HG03520 (cell line): ENCODE data around the gene RFX7.
"Not testable (repeated sequence)": the region's sequence is repeated elsewhere in the genome, so short reads cannot be mapped to it uniquely, and the experiment has no call there.

Source experiments
- ATAC-seq: cut with Tn5 transposase; IDR thresholded peaks from one replicate; pipeline ENCODE4 v1.9.1; 2021; ENCODE audit warnings: mild to moderate bottlenecking, moderate library complexity; ENCODE audit not compliant: unreplicated experiment

RFX7 gene

DNA sequence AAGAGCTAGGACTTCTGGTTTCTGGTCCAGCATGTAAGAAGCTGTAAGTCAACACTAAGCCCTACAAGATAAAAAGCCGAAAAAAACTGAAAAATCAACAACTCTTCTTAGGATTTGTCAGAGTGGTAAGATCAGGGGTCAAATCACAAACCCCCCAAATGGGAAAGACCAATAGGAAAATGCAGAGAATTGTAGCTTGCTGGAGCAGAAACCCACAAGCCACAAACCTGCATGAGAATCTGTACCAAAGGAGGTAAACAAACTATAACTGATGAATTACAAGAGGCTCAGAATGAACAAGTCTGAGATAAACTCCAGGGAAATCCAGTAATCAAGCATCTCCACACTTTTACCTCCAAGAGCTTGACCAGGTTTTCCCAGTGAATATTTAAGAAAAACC lies 36.0 kb downstream of the RFX7 start:
- no peak for ATAC-seq

DNA sequence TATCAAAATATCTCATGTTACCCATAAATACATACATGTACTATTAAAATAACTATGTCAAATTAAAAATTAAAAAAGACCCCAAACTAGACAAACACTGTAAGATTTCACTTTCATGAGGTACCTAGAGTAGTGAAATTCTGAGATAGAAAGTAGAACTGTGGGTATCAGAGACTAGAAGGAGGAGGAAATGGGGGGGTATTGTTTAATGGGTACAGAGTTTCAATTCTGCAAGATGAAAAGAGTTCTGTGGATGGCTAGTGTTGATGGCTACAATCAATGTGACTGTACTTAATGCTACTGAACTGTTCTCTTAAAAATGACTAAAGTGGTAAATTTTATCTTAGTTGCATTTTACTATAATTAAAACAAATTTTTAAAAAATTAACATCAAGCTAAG lies 36.6 kb downstream of the RFX7 start:
- peak; percentile 54 for ATAC-seq

DNA sequence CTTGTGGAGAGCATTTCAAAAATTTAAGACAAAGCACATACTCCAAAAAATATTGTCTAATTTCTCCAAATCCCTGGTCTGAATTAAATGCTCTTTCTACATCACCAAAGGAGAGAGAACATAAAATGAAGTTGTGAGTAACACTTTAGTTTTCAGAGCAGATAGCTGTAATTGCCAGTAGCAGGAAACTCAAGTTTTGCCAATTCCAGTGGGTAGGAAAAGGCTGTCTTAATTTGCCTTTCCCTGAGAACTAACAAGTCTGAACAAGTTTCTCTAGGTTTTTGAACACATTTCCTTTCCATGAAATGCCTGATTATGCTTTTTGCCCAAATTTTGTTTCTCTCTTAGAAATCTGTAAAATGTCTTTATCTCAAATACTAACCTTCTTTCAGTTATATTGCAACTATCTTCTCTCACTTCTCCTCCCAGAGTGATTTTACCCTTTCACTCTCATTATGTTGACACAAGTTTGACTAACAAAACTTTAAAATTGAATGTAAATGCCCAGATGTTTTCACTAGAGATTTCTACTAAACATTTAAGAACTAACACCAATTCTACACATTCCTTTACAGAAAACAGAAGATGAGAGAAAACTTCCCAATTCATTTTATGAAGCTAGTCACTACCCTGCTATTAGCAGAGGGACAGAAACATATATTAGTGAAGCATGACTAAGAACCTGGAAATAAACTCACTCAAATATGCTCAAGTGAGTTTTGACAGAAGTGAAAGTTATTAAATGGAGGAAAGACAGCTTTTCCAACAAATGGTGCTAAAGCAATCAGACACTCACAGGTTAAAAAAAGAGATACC lies 38.4 kb downstream of the RFX7 start:
- ATAC-seq: no peak

DNA sequence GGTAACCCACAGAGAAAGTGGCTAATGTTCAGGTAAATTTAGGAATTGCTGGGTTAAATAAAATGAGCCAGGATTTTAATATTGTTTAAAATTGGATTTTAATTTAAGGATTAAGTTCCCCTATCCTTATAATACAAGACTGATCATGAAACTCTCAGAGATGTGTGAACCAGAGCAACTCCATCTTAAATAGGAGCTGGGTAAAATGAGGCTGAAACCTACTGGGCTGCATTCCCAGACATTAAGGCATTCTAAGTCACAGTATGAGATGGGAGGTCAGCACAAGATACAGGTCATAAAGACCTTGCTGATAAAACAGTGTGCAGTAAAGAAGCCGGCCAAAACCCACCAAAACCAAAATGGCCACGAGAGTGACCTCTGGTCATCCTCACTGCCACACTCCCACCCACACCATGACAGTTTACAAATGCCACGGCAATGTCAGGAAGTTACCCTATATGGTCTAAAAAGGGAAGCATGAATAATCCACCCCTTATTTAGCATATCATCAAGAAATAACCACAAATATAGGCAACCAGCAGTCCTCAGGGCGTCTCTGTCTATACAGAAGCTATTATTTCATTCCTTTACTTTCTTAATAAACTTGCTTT lies 40.3 kb downstream of the RFX7 start:
- not testable (repeated sequence) for ATAC-seq

DNA sequence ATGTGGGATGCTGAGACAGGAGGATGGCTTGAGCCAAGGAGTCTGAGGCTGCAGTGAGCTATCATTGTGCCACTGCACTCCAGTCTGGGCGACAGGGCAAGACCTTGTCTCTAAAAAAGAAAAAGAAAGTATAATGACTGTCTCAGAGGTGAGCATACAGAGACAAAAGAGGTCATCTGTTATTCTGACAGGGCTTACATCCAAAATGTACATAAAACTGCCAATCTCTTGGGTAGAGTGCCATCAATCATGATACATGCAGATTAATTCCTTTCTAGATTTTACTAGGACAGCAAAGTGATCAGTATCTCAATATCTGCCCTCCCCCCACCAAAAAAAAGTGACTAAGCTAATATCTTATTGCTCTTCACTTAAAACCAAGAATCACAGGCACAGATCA lies 41.0 kb downstream of the RFX7 start:
- no peak for ATAC-seq

DNA sequence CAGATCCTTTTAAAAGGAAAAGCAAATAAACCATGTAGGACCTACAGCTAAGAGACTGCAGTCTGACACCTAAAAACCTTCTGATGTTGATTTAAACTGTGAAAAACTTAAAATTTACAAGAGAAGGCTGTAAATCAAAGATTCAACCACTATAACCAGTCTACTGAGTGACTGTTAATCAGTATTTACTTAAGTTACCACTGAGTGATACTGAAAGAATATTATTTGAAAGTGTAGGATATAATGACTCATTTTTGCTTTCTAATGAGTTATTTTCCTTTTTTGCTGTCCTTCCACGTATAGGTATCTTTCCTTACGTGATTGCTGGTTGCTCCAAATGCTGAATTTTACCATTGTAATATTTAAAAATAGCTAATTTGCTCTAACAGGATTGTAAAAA lies 44.6 kb downstream of the RFX7 start:
- peak; percentile 60 for ATAC-seq

DNA sequence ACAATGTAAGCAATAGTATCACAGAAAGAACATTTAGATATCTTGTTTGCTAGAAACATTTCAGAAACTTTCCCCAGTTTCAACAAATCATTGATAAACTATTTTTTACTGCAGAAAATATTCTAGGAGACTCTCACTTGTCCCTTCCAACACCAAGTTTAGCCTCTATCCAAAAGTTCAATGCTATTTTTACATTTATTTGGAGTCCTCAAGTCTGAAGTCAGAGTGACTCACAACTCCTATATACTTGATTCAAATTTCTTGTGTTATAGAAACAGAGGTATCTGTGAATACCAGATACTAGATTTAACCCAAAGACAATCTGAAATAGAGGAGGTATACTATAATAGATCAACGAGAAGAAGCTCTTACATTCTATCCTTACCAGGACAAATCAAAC lies 49.6 kb downstream of the RFX7 start:
- ATAC-seq: no peak

DNA sequence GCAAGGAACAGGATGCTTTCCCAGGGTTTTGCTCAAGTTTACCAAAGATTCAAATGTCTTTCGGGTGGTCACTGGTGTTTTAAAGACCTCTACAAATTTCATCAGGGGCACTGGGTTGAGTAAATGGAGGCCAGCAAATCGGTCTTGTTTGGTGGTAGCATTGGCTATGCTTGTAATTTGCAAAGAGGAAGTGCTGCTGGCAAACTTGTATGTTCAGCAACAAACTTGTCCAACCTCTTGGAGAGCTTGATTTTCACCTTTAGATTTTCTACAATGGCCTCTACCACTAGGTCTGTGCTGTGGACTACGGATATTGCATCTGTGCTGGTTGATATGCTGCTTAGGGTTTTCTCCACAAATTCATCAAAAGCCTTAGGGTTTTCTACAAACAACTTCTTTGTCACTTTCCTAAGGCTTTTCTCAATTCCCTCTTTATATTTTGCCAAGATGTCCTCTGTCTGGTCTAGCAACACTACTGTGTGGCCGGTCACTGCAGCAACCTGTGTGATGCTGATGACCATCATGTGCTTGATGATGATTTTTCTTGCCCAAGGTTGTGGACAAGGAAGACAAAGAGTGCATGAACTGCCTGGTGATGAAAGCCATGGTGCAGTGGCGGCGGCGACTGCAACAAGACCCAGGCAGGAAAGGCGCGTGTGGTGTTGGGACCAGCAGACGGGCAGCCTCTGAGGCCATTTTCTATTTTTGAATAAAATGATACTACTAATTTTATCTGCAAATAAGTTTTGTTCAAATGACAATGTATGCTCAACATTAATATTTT lies 50.8 kb downstream of the RFX7 start:
- no peak for ATAC-seq

DNA sequence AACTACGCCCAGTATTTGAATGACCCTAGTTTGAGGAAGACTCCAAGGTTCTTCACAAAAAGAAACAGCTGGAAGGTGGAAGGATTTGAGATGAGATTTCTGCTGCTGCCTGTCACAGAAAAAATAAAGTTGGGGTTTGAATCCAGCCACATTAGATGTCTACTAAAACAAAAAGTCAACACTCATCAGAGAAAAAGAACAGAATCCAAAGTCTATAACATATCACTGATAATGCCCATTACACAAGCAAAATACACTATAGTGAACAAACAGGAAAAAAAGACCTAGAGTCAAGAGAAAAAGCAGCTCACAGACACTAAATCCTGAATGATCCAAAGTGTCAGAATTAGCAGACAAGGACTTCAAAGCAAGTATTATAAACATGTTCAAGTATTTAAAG lies 56.0 kb downstream of the RFX7 start:
- no peak for ATAC-seq

DNA sequence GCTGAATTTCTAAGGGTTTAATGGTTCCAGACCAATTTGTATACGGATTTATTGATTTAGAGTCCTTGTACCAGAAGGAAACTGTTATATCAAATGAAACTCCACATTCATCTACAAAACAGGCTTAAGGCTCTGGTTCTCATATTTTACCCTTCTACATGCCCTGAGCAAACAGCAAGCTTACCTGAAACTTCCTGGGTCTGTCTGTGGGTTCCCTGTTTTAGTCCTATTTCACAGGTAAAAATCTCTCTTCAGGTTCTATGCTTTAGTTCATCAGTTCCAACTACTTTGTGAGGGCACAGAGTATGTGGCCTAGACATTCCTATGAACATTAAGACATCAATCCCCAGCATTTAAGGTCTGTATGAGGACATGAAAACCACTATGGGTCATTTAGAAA lies 57.7 kb downstream of the RFX7 start:
- ATAC-seq: no peak

DNA sequence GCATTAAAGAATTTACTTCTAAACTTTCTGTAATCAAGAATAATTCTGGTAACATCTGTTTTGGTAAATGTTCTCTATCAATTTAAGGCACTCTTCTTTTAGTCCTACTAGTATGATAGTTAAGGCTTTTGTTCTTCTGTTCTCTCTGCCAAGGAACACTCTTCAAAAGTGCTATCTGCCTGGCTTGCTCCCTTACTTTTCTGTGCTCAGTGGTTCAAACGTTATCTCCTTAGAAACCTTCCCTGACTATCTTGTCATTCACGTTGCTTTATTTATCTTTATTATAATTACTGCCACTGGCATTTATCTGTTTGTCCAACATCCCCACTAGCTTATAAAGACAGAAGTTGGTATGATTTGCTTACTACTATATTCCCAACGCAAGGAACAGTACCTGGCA lies 59.2 kb downstream of the RFX7 start:
- no peak for ATAC-seq

DNA sequence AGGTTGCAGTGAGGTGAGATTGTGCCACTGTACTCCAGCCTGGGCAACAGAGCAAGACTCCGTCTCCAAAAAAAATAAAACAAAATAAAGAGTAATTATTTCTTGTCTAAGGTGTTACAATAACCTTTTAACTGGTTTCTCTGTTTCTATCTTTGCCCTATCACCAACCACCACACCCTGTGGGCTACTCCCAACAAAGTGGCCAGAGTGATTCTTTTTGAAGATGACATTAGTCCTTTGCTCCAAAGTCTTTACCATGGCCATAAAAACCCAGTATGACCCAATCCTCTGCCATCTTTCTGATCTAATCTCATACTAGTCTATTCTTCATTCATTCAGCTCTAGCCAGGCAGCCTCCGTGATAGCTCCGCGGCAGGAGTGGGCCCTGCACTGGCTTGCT lies 62.8 kb downstream of the RFX7 start:
- no peak for ATAC-seq

DNA sequence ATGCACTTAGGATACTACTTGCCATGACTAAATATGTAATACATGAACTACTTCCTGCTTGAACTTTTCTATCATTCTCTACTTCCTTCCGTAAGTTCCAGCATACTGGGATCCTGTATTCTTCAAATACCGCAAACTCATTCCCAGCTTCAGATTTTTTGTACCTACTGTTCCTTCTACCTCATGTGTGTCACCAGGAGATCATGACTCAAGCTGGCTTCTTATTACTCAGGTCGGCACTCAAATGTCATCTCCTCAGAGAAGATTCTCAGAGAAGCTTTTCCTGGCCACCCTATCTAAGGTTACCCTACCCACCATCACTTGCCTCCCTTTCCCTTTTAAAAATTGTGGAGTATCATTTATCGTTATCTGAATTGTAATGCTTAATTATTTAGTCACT lies 66.7 kb downstream of the RFX7 start:
- ATAC-seq: no peak

DNA sequence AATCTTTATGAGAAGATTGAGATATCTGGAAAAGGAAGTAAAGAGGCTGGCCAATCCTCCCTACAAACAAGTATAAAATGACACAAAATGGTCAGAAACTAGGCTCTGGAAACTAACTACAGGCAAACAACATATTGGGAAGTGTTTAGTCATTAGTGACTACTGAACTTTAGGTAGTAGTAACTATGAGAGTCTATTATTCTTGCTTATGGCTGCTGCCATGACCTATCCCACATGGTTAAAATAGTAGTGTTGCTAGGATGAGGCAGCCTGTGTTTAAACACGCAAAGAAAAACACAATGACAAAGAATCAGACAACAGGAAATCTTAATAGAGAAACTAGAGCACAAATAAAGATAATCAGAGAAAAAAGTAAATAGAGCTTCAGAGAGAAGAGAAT lies 67.9 kb downstream of the RFX7 start:
- no peak for ATAC-seq

DNA sequence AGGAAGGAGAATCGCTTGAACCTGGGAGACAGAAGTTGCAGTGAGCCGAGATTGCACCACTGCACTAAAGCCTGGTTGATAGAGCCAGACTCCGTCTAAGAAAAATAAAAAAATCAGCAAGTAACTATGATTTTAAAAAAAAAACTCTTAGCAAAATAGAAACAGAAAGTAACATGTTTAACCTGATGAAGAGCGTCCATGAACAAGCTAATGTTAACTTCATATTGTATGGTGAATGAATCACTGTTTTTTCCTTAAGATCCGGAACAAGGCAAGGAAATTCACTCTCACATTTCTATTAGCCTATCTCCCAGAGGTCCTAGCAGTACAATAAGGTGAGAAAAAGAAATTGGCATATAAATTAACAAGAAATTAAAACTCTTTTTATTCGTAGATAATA lies 69.0 kb downstream of the RFX7 start:
- ATAC-seq: no peak

DNA sequence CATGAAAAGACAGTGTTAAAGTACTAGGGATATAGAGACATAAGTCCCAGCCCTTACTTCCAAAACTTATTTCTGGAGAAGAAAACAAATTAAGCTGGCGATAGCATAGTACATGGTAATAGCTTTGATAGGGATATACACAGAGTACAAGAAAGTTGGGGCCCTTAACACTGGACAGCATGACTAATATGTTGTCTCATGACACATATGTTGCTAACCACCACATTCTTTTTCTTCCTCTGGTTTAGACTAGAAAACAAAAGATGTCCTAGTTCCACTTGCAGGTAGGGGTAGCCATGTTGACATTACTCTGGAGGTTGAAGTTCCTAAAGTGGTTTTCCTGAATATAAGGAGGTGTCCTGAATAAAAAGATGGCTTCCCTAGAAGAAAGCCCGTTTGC lies 75.3 kb downstream of the RFX7 start:
- ATAC-seq: no peak

DNA sequence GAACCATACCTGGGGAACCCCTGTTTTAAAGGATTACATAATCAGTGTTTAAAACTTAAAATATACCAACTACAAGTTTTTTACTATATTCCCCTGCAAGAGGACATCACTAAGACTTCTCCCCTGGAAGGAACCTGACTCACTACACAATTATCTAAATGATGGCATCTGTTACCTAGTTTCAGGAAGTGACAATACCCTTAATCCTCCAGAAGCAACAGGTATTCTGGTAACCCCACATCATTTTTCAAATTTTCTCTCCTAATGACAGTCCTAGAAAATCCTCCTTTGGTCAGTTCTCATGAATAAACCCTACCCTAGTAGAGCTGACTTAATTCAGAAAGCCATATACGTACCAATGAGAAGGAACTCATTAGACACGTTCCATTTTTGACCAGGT lies 78.4 kb downstream of the RFX7 start:
- no peak for ATAC-seq

DNA sequence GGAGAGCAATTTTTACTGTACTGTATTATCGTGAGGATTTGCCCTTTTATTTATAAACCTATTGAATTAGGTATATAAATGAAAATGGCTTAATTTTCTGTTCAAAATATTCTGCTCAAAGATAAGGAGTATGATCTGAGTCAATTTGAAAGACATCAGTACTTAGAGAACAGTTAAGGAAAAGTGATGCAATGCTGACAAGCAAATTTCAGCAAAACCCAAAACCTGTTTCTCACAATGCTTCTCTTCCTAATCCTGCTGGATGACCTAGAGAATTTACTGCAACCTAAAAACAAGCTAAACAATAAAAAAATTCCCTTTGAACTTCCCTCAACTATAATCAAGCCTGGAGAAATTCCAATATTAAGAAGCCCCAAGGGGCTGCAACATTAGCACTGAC lies 82.7 kb downstream of the RFX7 start:
- no peak for ATAC-seq

DNA sequence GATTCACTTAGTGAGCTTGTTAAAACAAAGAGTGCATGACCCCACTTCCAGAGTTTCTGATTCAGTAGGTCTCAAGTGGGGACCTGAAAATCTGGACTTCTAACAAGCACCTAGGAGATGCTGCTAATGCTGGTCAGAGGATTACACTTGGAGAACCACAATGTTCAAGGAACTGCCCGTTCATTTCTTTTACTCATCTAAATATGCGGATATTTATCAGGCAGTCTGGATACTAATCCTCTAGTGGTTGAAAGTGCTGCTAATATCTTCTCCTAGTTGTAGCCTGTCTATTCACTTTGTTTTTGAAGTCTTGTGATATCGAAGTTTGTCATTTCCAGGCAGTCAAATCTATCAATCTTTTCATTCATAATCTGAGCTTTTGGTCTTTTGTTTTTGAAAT lies 86.8 kb downstream of the RFX7 start:
- no peak for ATAC-seq

DNA sequence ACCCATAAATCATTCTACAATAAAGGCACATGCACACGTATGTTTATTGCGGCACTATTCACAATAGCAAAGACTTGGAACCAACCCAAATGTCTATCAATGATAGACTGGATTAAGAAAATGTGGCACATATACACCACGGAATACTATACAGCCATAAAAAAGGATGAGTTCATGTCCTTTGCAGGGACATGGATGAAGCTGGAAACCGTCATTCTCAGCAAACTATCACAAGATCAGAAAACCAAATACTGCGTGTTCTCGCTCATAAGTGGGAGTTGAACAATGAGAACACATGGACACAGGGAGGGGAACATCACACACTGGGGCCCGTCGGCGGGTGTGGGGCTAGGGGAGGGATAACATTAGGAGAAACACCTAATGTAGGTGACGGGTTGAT lies 88.4 kb downstream of the RFX7 start:
- ATAC-seq: not testable (repeated sequence)

DNA sequence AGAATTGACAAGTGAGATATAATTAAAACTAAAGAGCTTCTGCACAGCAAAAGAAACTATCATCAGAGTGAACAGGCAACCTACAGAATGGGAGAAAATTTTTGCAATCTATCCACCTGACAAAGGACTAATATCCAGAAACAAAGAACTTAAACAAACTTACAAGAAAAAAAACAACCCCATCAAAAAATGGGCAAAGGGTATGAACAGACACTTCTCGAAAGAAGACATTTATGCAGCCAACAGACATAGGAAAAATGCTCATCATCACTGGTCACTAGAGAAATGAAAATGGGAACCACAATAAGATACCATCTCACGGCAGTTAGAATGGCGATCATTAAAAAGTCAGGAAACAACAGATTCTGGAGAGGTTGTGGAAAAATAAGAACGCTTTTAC lies 88.9 kb downstream of the RFX7 start:
- ATAC-seq: not testable (repeated sequence)

DNA sequence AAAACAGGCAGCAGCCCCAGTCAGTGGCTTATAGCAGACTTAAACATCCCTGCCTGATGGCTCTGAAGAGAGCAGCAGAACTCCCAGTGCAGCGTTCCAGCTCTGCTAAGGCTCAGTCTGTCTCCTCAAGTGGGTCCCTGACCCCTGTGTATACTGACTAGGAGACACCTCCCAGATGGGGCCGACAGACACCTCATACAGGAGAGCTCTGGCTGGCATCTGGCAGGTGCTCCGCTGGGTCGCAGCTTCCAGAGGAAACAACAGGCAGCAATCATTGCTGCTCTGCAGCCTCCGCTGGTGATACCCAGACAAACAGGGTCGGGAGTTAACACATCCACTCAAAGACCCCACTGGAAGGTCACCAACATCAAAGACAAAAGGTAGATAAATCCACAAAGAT lies 93.5 kb downstream of the RFX7 start:
- ATAC-seq: no peak
